Measurements from ENCODE around the gene STX18.

- TF ChIP-seq CTCF (IDR thresholded peaks at IDR 0.05 in 4 of 5, conservative IDR thresholded peaks at IDR 0.05 in 1 of 5) (no peak), POLR2A (IDR thresholded peaks at IDR 0.05) (no peak)
Observed at GRCh38 chr4:4541040-4541631, 712 bp downstream of the STX18 start.
